B cell (primary cell): ENCODE data around the gene FAM118A. TPM values are rescaled to one million over a fixed set of nuclear protein-coding genes. Genes with fewer than 3 reads are reported as not detected.

ENCODE experiments used
- ATAC-seq: fragments of 200-7000 bp; cut with Tn5 transposase; one replicate; pipeline ENCODE4 v1.10.0; 2021; ENCODE audit warnings: low read depth, mild to moderate bottlenecking, moderate number of reproducible peaks, moderate library complexity
- CTCF ChIA-PET: fragments of 350-600 bp; sonication (Branson Sonifier 250); formaldehyde crosslinking; loops from one replicate; lab custom pipeline; 2021; ENCODE audit warnings: antibody characterized with exemption, inconsistent platforms; lab: Charles Lee
- POLR2A ChIA-PET: fragments of 350-600 bp; sonication (Branson Sonifier 250); formaldehyde crosslinking; loops from one replicate; lab custom pipeline; 2021; ENCODE audit warnings: antibody characterized with exemption; lab: Charles Lee
- DNase-seq: peaks from one replicate; pipeline ENCODE4 v3.0.0; 2013
- H2AFZ ChIP-seq: 2 replicates; pipeline ENCODE4 v1.6.1; 2012; ENCODE audit warnings: mild to moderate bottlenecking, low read depth, low read length; ENCODE audit not compliant: insufficient read depth, poor library complexity, severe bottlenecking
- H3K27ac ChIP-seq, 2 donors: 1 replicate in 1 of 2; 2 replicates in 1 of 2; pipeline ENCODE4 v1.5.1; 2012 to 2013; ENCODE audit warnings: low read length in 2 of 2, mild to moderate bottlenecking in 2 of 2, moderate library complexity in 1 of 2
- H3K27me3 ChIP-seq, 4 experiments: fragments of 200-600 bp in 1 of 4; sonication (generic) in 1 of 4; replicated peaks in 1 of 4; 1 replicate in 2 of 4; 2 replicates in 2 of 4; pipeline versions ENCODE4 v1.6.1 to v1.7.0; 2013 to 2016; ENCODE audit warnings: low read length in 3 of 4, mild to moderate bottlenecking in 2 of 4, mixed read lengths in 1 of 4, moderate library complexity in 1 of 4; ENCODE audit not compliant: insufficient read depth in 4 of 4, control insufficient read depth in 3 of 4; ENCODE audit errors: control extremely low read depth in 1 of 4
- H3K36me3 ChIP-seq, 2 experiments: replicated peaks in 1 of 2; 1 replicate in 1 of 2; 2 replicates in 1 of 2; pipeline versions ENCODE4 v1.6.1 to v1.7.1; 2013; ENCODE audit warnings: low read length in 1 of 2; ENCODE audit not compliant: insufficient read depth in 2 of 2, control insufficient read depth in 1 of 2; ENCODE audit errors: control extremely low read depth in 1 of 2, extremely low read depth in 1 of 2
- H3K4me1 ChIP-seq, 2 donors: fragments of 200-600 bp in 1 of 2; sonication (generic) in 1 of 2; 1 replicate in 1 of 2; 2 replicates in 1 of 2; pipeline versions ENCODE4 v1.5.1 to v1.6.1; 2013 to 2017; ENCODE audit warnings: low read length in 2 of 2; ENCODE audit not compliant: control insufficient read depth in 2 of 2, insufficient read depth in 2 of 2
- H3K4me2 ChIP-seq: replicated peaks from 2 replicates; pipeline ENCODE3; 2012; ENCODE audit warnings: mild to moderate bottlenecking, low read depth, low read length; ENCODE audit not compliant: poor library complexity, severe bottlenecking
- H3K4me3 ChIP-seq, 5 experiments: fragments of 200-600 bp in 1 of 5; sonication (generic) in 1 of 5; 1 replicate in 3 of 5; 2 replicates in 2 of 5; pipeline versions ENCODE4 v1.5.1 to v1.7.0; 2011 to 2016; ENCODE audit warnings: low read length in 4 of 5, mild to moderate bottlenecking in 4 of 5, low read depth in 2 of 5, control low read depth in 1 of 5, moderate library complexity in 1 of 5; ENCODE audit not compliant: insufficient read depth in 1 of 5; ENCODE audit errors: control extremely low read depth in 1 of 5, extremely low read depth in 1 of 5
- H3K79me2 ChIP-seq: fragments of 200-600 bp; sonication (generic); one replicate; pipeline ENCODE4 v1.6.0; 2016; ENCODE audit warnings: low read length; ENCODE audit not compliant: control insufficient read depth, insufficient read depth
- H3K9ac ChIP-seq: fragments of 200-600 bp; sonication (generic); 2 replicates; pipeline ENCODE4 v1.6.1; 2017; ENCODE audit warnings: mild to moderate bottlenecking, low read length, moderate library complexity
- H3K9me3 ChIP-seq, 3 donors: one replicate each; pipeline versions ENCODE4 v1.6.1 to v1.7.1; 2013; ENCODE audit warnings: low read length in 2 of 3; ENCODE audit not compliant: control insufficient read depth in 2 of 3, insufficient read depth in 1 of 3; ENCODE audit errors: control extremely low read depth in 1 of 3
- H4K20me1 ChIP-seq: 2 replicates; pipeline ENCODE4 v1.6.0; 2012; ENCODE audit warnings: mild to moderate bottlenecking, low read length; ENCODE audit not compliant: insufficient read depth, control insufficient read depth, poor library complexity, severe bottlenecking
- H3K27ac Mint-ChIP-seq: one replicate; pipeline ENCODE4 v1.8.0; 2021; ENCODE audit warnings: mixed read lengths
- H3K27me3 Mint-ChIP-seq: one replicate; pipeline ENCODE4 v1.8.0; 2021; ENCODE audit warnings: mixed read lengths
- H3K4me1 Mint-ChIP-seq: one replicate; pipeline ENCODE4 v1.8.0; 2021; ENCODE audit warnings: mixed read lengths
- H3K4me3 Mint-ChIP-seq: one replicate; pipeline ENCODE4 v1.8.0; 2021; ENCODE audit warnings: mixed read lengths
- H3K9me3 Mint-ChIP-seq: one replicate; pipeline ENCODE4 v1.8.0; 2022; ENCODE audit warnings: mixed read lengths; ENCODE audit not compliant: insufficient read depth
- EZH2 ChIP-seq: IDR thresholded peaks from 2 replicates; pipeline ENCODE4 v1.6.1; 2012; ENCODE audit warnings: borderline replicate concordance, low read depth, mild to moderate bottlenecking, moderate library complexity, low read length; ENCODE audit not compliant: insufficient read depth, poor library complexity, severe bottlenecking
- WGBS: methylation state at CpG from one replicate; pipeline ENCODE4 v1.1.5; 2013; ENCODE audit warnings: missing lambda C conversion rate; ENCODE audit not compliant: insufficient coverage; 5-methylcytosine and 5-hydroxymethylcytosine counted together
- intact Hi-C: fragments of 100-400 bp; cut with micrococcal nuclease; formaldehyde crosslinking; loops from one replicate; pipeline ENCODE4 v1.10.0; 2022
- polyA plus RNA-seq: library from polyadenylated mRNA; depleted of rRNA; stranded (reverse); fragments of >200 nt; gene quantifications from 2 replicates; pipeline ENCODE4 v1.2.3, GENCODE V29; 2012
- total RNA-seq, 2 donors: library from RNA; stranded (reverse); fragments of 120-200 nt in 1 of 2; gene quantifications; 1 replicate in 1 of 2; 2 replicates in 1 of 2; pipeline versions ENCODE4 v1.2.3 to v1.2.4, GENCODE V29; 2013 to 2022
- TF ChIP-seq, protein P1 (sequence below): fragments of 200-600 bp; IDR thresholded peaks from one replicate; pipeline ENCODE4 v1.8.0; 2022; ENCODE audit warnings: antibody characterized with exemption, mild to moderate bottlenecking

FAM118A gene
- total and polyA plus RNA-seq, 2 donors (not counting 1 experiment from before 2014, with no cell fraction given) = 66.5 to 216 TPM

DNA sequence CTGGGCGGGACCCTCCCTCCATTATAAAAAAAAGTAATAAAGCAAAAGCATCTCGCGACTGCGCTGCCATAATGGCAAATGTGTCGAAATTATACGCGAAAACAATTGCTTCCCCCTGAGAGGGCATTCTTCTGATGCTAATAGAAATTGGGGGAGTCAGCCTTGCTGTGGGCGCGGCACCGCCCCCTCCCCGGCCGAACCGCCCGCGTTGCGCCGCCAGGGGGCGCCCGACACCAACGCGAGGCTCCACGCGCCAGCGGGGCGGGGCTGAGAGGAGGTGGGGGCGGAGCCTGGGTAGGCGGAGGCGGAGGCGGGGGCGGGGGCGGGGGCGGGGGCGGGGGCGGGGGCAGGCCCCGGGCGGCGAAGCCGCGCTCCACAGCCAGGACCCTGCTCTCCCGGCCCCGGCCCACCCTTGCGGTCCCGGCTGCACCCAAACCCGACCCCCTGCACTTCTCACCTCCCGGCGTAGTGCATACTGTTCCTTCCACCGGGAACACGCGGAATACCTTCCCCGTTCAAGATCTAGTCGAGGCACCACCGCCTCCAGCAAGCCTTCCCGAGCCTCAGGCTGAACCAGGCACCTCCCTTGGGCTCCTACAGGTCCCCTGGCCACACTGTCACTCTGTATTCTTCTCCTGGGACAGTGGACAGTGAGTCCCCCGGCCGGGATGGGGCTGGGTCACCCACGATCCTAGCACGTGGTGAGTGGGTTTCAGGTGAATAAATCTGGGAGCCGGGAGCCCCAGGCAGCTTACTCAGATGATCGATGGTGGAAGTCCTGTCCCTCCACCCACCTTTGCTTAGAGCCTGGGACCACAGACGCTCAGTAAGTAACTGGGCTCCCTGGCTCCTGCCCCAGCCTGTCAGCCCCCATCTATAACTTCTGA lies 40.5 kb upstream of the FAM118A start:
- H3K9ac ChIP-seq = peak overlapping the region; percentile 82
- H3K79me2 ChIP-seq = no peaks in the 10 kb centered on the region
- TF ChIP-seq, protein P1, sequence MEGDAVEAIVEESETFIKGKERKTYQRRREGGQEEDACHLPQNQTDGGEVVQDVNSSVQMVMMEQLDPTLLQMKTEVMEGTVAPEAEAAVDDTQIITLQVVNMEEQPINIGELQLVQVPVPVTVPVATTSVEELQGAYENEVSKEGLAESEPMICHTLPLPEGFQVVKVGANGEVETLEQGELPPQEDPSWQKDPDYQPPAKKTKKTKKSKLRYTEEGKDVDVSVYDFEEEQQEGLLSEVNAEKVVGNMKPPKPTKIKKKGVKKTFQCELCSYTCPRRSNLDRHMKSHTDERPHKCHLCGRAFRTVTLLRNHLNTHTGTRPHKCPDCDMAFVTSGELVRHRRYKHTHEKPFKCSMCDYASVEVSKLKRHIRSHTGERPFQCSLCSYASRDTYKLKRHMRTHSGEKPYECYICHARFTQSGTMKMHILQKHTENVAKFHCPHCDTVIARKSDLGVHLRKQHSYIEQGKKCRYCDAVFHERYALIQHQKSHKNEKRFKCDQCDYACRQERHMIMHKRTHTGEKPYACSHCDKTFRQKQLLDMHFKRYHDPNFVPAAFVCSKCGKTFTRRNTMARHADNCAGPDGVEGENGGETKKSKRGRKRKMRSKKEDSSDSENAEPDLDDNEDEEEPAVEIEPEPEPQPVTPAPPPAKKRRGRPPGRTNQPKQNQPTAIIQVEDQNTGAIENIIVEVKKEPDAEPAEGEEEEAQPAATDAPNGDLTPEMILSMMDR = peak; percentile 82
- no peak for TF ChIP-seq EZH2
- H2AFZ ChIP-seq = peak overlapping the region; percentile 98
- H3K27ac Mint-ChIP-seq = peak overlapping the region; percentile 37
- no peaks in the 10 kb centered on the region for H3K9me3 ChIP-seq
- no peaks in the 10 kb centered on the region for H3K36me3 ChIP-seq
- H3K4me2 ChIP-seq = peak overlapping the region; percentile 98
- no peaks in the 10 kb centered on the region for H3K9me3 Mint-ChIP-seq
- CTCF ChIA-PET = interaction anchor here (0.8 to 4.4 kb wide), 9 partner anchors 17 to 285 kb away, joined by 3 to 28 read pairs (median 3); no protein-coding TSS in a partner anchor
- peak overlapping the region; percentile 89 for H3K4me3 Mint-ChIP-seq
- peaks cover 13 to 24% of the 10 kb centered on the region in 2 donors for H3K4me1 ChIP-seq
- no peak overlapping the region for H3K27ac ChIP-seq
- peaks cover 0 to 16% (median 7%) of the 10 kb centered on the region in 4 experiments for H3K27me3 ChIP-seq
- DNase-seq (peak; percentile 92), ATAC-seq (peak; percentile 98)
- H3K4me3 ChIP-seq = peak overlapping the region; percentile 59 to 79 (median 66)
- H4K20me1 ChIP-seq = no peaks in the 10 kb centered on the region
- intact Hi-C loops = loop anchor here (1.0 to 5.0 kb wide), 5 partner anchors 15 to 166 kb away; partner anchors contain the start of genes FAM118A, NUP50 and UPK3A
- POLR2A ChIA-PET = no interaction called here
- 4% methylated on average over 41 of the region's 60 CpGs for WGBS
- peaks cover 24% of the 10 kb centered on the region for H3K4me1 Mint-ChIP-seq
- peaks cover 10% of the 10 kb centered on the region for H3K27me3 Mint-ChIP-seq
